HG02885 (cell line): ENCODE results near the gene HADHA.
"Not testable (repeated sequence)": the region's sequence is repeated elsewhere in the genome, so short reads cannot be mapped to it uniquely, and the experiment has no call there.

Experiments
- ATAC-seq: cut with Tn5 transposase; IDR thresholded peaks from one replicate; pipeline ENCODE4 v1.9.1; 2021; ENCODE audit warnings: mild to moderate bottlenecking; ENCODE audit not compliant: unreplicated experiment, poor library complexity

The HADHA gene

DNA sequence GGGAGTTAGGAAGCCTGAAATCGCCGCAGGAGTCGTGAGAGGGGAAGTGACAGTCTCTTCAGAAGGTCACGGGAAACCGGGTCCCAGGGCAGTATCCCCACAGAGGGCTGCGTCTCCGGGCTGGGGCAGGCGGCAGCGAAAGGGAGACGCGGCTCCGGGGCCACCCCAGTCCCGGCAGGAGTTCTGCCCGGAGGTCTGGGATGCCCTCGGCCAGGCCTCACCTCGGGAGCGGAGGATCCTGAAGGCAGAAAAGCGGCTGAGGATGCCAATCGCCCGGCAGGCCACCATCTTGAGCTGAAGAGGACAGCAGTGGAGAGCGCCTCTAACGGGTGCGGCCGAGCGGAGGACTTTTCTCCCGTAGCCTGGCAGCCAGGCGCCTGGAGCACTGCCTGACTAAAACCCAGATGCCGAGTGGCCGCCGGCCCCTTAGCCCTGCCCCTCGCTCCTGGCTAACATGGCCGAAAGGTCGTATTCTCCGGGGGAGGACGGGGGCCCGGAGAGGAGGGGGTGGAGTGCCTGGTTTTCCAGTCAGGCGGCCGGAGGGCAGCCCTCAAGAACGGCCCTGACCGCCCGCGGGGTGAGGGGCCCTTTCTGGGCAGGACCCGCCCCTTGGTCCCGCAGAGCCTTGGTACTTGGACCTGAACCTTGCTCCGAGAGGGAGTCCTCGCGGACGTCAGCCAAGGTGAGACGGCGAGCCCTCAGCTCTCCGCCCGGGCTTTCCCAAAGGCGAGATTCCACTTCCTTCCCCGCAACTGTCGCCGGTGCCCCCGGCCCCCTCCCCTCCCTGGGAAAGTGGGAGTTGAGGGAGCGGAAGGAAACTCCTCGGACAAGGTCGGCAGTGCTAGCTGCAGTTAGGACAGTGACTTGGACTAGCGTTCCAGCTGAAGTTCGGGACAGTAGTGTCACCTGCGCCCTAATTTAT lies at the start of gene HADHA, which contains the start of gene HADHB:
HADHA (minus strand) TSS at position 324 of the 922 bp plus-strand sequence; CDS start at position 288, 36 bp downstream.
HADHB (plus strand) TSS at position 631 of the 922 bp plus-strand sequence. CDS start 9,316 bp downstream, outside the sequence.
- peak; percentile 71 for ATAC-seq

DNA sequence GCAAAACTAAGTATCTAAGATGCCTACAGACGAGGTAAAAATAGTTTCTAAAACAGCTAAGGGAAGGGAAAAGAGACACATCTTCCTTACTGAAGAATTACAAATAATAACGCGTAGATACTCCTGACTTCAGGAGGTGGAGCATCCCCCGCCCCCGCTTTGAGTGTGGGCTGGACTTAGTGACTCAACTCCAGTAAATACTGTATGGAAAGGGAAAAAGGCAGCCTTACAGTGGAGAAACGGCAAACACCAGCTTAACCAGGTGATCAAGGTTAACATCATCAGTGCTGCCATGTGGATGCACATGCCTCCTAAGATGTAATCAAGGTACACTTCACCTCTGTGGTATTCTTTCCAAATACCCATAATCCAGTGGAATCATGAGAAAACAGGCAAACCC lies 48.2 kb upstream of the HADHA start:
- no peak for ATAC-seq

DNA sequence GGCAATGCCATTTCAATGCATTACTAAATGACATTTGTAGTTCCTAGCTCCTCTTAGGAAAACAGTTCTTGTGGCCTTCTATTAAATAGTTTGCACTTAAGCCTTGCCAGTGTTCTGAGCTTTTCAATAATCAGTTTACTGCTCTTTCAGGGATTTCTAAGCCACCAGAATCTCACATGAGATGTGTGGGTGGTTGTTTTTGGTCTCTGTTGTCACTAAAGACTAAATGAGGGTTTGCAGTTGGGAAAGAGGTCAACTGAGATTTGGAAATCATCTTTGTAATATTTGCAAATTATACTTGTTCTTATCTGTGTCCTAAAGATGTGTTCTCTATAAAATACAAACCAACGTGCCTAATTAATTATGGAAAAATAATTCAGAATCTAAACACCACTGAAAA lies 45.6 kb upstream of the HADHA start:
- no peak for ATAC-seq

DNA sequence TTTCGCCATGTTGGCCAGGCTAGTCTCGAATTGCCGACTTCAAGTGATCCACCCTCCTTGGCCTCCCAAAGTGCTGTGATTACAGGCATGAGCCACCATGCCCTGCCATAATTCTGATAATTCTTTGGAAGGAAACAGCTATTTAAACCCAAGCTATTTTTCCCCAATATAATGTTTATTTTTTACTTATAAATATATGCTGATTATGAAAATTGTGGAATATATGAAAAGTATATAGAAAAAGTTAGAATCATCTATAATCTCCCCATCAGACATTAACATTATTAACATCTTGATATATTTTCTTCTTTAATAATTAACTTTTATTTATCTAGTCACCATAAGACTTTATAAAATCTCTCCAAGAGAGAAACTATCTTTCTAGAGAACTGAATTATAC lies 41.5 kb upstream of the HADHA start:
- no peak for ATAC-seq

DNA sequence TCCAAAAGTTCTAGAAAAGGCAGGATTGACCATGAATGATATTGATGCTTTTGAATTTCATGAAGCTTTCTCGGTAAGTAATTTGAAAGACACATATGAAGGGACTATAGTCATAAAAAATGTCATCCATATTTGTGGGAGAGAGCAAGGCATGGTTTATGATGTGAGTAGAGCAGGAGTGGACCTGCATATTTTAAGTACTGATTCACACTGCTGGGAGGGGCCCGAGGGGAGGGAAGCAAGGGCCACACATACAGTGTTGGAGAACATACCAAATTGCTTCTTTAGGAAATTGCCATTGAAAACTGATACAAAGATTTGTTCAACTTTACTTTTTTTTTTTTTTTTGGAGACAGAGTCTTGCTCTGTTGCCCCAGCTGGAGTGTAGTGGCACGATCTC lies 39.7 kb upstream of the HADHA start:
- ATAC-seq, result no peak

DNA sequence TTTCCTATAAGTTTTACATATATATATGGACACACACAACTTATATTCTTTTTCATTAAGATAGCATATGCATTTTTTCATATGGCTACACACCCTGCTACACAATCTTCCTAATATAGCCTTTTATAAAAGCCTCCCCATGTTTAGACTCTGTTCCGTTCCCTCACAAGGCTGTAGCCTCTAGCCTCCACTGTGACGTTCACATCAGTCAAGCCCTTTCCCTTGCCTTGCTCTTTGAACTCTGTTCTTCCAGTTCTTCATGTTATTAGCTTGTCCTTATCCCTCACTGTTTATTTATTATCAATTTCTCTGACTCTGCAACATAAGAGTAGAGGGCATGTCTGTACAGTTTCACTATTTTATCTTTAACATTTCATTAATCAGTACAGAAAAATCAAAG lies 39.2 kb upstream of the HADHA start:
- ATAC-seq, result no peak

DNA sequence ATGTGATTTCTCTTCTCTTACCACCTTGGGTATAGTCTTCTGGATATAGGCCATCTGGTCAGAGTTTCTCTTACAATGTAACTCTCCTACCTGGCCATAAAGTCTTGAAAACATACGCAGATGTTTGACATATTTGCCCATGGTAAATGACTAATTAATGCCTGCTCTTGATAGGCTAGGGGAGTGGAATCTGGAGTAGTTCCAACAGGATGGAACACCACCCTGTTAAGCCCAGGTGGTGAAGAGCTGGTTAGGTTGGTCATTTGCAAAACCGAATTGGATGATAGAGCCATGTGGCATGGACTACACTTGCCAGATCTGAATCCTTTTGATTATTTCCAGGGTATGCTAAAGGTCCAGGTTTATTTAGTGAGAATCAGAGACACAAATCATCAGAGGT lies 36.8 kb upstream of the HADHA start:
- ATAC-seq, result no peak

DNA sequence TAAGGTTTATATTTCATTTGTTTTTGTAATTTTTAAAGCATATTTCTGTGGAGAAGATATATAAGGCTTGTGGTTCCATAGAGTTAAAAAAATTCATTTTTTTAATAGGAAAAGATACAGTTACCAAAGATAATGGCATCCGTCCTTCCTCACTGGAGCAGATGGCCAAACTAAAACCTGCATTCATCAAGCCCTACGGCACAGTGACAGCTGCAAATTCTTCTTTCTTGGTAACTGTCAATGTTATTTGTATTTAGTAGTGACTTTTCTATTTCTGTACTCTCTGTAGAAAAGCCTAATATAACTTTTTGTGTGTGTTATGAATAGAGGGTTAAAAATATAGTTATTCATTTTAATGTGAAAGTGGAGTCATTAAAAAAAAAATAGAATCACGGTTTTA lies 35.5 kb upstream of the HADHA start:
- ATAC-seq, result no peak

DNA sequence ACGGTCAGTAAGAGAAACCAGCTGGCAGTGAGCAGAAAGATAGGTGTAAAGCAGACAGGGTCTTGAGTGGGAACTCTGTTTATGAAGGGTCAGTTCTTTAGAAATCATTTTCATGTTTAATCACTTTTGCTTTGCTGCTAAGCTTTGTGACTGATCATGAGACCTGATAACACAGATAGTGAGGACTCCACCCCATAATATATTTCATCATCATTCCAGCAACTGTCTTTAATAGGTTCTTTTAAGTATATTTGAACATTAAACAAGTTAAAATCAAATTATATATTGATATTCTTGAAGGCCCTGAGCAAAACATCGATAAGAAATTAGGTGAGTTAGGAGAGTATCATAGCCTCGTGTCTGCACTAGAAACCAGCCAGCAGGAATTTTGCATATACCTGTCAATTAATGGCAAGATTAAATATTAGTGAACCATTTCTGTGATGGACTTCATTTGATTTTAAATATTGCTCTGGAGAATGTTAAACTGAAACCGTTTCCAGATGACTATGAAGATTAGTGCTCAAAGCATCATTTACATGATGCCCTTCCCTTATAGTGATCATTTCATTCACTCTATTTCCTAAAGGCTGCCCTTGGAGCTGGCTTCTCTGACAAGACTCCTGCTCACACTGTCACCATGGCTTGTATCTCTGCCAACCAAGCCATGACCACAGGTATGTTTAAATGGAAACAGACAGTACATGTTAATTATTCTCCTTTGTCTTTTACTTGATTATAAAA lies 32.2 kb upstream of the HADHA start:
- no peak for ATAC-seq

DNA sequence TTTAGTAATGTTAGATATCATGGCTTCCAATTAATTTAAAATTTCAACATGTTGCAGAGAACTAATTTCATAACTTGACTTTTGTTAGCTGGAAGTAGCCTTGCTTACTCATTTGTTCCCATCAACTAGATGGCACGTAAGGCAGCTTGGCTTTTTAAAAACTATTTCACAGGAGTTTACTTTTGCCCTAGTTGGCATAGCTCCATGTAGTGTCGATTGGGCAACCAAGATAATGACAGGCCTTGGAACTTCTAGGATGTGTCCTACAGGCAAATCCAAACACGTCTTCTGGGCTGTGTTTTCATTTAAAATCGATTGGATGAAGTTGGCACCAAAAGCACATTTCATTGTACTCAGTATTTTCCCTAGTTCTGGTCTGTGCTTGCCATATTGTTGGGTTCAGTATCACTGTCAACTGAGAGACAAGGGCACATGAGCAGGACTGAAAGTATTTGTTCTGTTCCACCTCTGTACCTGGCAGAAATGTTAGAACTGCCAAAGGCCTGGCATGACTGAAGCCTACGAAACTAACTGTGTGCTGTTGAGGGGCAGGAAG lies 29.7 kb upstream of the HADHA start:
- no peak for ATAC-seq

DNA sequence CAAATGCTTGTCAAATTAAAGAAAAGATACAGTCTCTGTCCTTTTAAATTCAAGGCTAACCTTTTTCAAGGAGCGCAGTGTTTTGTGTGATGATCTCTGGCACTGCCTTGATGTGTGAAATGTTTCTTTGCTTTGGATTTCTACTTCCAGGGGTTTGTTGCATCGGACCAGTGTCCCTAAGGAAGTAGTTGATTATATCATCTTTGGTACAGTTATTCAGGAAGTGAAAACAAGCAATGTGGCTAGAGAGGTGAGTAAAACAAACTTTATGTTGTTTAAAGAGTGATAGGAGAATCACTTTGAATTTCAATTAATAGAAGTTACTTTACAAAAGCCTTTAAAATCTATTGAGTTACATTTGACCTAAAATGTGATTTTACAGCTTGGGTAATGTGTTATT lies 29.1 kb upstream of the HADHA start:
- no peak for ATAC-seq

DNA sequence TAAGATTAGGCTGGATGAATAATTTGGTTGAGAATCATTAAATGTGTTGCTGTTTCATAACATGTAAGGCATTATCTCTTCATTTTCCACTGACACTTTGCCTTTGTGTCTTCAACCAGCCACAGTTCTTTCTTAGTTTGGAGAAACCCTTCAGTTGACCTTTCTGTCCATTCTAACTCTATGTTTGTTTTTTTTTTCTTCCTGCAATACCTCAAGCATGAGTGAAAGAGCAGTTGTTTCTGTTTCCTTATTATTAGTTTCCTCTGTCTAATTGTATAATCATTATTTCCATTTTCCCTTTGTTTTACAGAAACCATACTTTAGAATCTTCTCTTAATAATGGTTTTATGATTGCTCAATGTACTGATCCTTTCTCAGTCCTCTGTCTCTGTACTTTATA lies 25.9 kb upstream of the HADHA start:
- ATAC-seq, result no peak

DNA sequence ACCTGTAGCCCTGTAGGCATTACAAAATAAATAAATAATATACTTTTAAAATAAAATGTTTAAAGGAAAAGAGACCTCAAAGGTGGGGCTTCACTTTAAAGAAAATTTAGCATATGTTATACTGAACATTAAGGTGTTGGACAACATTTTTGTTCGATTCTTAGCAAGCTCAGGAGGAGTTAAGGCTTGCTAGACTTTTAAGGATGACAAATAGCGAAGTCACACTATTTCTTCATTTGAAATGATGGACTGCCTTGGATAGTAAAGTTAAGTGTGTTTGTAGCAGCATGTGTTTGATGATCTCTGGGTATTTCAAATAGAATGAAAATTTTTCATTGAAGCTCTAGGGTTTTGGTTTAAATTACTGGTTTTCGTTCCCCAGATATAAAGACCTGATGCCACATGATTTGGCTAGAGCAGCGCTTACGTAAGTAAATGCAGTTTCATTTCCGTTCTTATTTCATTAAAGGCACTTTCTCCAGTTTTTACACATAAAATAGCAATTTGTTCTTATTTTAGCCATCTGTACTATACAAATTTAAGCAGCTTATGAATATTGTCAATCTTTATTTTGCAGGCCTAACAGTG lies 25.2 kb upstream of the HADHA start:
- no peak for ATAC-seq

DNA sequence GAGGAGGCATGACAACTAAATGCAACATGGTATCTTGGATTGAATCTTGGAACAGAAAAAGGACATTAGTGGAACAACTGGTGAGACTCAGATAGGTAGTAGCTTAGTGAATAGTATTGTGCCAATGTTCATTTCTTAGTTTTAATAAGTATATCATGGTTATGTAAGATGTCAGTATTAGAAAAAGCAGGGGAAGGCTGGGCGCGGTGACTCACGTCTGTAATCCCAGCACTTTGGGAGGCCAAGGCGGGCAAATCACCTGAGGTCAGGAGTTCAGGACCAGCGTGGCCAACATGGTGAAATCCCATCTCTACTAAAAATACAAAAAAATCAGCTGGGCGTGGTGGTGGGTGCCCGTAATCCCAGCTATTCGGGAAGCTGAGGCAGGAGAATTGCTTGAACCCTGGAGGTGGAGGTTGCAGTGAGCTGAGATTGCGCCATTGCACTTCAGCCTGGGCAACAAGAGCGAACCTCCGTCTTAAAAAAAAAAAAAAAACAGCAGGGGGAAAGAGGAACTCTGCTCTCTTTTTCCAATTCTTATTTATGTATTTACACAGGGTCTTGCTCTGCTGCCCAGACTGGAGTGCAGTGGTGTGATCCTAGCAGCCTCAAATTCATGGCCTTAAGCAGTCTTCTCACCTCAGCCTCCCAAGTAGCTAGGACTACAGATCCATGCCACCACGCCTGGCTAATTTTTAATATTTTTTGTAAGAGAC lies 24.4 kb upstream of the HADHA start:
- not testable (repeated sequence) for ATAC-seq

DNA sequence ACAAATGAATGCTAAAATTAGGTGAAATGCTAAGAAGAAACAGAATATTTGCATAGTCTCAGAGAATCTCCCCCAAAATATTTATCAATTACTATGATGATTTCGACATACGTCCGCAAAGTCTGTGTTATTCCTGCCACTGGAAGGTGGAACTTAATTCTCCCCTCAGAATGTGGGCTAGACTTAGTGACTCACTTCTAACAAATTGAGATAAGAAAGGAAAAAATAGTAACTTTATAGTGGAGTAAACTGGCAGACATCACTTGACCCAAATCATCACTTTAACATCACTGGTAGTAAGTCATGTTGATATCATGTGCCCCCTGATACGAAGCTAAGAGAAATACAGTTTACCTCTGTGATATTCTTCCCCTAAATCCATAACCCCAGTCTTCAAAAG lies 23.8 kb upstream of the HADHA start:
- ATAC-seq, result no peak

DNA sequence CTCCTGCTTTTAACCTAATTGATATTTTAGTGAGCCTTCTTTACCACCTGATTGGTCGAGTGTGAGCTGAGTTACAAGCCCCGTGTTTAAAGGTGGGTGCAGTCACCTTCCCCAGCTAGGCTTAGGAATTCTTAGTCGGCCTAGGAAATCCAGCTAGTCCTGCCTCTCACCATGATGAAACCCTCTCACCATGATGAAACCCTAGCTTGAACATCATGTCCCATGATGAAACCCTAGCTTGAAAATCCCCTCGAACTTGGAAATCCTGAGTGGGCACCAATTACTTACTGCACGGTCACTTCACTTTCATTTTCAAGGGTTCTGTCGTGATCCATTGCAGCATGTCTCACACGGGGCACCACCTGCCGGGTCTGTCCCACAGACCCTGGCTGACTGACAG lies 14.4 kb upstream of the HADHA start:
- ATAC-seq, result not testable (repeated sequence)

DNA sequence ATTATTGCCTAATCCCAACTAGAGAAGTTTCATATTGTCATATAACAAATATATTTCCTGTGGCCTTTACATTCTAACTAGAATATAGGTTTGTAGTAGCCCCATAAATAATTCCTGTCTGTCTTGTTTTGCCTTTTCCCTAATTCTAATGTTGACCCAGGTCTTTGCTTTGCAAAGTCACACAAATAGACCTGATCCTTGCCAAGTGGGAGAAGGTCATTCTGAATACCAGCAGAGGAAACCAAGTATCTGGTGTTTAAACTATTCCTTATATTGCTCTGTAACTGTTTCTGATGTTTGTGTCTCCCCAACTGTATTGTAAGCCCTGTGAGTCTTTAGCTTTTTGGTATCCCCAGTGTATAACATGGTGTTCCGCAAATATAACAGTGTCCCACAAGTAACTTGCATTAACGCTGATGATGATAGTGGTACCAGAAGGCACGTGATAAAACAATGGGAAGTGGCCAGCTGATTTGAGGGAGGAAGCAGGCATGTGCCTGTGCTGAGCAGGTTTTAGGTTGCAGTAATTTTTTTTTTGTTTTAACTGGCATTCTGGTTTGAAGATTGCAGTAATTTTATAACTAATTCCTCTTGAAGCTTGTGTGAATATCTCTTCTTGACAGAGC lies 11.4 kb upstream of the HADHA start:
- ATAC-seq, result no peak

DNA sequence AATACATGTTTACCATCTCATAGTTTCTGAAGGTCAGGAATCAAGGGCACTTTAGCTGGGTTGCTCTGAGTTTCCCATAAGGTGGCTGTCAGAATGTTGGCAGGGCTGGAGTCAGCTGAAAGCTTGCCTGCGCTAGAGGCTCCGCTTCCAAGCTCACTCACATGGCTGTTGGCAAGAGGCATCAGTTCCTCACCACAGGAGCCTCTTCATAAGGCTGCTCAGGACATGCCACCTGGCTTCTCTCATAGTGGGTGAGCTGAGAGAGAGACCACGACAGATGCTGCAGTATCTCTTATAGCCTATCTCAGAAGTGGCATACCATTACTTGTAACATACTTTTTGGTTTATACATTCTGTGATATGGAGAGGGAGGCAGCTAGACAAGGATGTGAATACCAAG lies 7.5 kb upstream of the HADHA start:
- ATAC-seq, result no peak

DNA sequence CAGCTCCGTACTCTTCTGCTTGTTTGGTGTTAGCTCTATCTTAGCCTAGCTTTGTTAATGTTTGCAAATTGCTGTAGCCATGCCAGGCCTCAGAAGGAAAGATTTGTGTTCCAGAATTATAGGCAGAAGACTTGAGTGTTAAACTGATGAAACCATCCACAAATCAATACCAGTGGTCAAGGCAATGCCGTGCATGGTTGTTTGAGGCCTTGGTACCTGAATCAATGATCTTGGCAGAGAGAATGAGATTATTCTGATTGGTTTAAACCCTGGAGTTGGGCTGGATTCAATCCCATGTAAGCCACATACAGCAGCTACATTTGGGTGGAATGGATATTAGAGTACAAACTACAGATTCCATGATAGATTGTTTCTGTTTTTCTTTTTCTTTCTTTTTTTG lies 5.2 kb upstream of the HADHA start:
- no peak for ATAC-seq

DNA sequence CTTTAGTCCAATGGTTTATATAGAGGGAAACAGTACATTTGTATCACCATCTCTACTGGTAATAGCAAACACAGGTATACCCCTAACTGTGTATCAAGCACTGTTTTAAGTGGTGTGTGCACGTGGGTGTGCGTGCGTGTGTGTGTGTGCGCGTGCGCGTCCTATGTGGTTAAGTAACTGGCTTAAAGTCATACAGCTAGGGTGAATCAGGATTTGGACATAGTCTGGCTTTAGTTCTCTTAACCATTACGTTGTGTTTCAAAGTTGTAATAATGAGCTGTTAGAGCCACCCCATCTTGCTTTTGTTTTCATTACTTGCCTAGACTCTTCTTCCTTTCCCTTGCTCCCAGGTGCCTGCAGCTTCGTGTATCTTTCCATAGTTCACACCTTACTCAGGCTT lies 2.4 kb upstream of the HADHA start:
- ATAC-seq, result no peak
